ENCODE measurements around the gene ZBTB7B.

Gene ZBTB7B

DNA sequence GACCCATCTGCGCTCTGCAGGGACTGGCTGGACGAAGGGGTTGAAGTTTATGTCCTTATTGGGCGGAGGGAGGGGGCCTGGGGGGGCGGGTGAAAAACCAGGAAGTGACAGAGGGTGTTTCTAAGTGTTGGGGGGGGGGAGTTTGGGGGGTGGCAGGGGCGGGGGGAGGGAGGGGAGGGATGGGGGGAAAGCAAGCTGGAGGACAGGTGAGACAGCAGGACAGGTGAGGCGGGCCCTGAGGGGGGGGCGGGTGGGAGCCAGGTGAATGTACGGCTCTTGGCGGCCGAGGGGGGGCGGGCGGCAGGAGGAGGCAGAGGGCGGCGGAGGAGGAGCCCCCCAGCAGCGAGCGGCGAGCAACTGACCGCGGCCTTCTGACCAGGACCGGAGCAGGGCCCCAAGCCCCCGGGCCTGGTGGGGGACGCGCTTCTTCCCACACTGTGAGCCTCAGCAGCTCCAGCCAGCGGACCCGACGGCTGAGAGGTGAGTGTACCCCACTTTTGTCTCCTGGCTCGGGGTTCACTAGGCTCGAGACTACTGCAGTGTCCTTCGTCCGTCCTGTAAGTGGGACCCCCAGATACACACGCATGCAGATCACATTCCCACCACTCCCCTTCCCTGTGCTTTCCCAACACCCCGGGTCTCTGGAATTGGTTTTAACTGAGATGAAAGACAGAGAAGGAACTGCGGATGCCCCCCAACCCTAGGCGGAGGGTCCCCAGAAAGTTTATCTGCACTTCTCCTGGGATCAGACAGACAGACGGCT lies at the start of gene ZBTB7B:
Gene ZBTB7B, plus strand, starts transcription at position 339 of the 763 bp plus-strand sequence. CDS start 11,859 bp downstream, outside the sequence.
- intact Hi-C loops (cut with DNase I) = loop anchor here (5.0 to 10.0 kb wide), 2 partner anchors 35 to 62 kb away; partner anchors contain the start of gene EFNA4

DNA sequence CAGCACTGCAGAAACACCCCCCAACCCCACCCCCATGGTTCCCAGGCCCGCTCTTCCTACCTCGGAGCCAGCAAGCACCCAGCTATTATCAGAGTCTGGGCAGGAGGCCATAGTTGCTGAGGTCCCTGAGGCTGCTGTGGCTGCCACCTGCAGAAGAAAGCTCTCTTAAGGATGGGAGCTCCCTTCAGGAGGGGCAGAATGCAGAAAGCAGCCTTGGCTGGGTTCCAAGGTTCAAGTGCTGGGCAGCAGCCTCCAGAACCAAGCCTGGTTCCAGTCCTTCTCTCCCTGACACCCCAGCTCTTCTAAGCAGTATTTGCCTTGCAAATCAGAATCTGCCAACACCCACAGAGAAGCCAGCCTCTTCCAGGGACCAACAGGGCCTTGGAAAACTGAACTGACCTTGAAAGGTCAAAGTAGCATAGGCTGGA lies 49.0 kb upstream of the ZBTB7B start:
- intact Hi-C loops (cut with DNase I) = no loop called here
- DNase-seq = peak in 6 of 42 donors; percentile 25 to 61 (median 40)

More for the DNA sequence above, at the start of gene ZBTB7B:
- DNase-seq = peak in 10 of 42 donors; percentile 16 to 67 (median 42)

GRCh38 chr1:154954541-154954940 lies 48.1 kb upstream of the ZBTB7B start:
- no peak for DNase-seq
- intact Hi-C loops (cut with DNase I) = no loop called here

DNA sequence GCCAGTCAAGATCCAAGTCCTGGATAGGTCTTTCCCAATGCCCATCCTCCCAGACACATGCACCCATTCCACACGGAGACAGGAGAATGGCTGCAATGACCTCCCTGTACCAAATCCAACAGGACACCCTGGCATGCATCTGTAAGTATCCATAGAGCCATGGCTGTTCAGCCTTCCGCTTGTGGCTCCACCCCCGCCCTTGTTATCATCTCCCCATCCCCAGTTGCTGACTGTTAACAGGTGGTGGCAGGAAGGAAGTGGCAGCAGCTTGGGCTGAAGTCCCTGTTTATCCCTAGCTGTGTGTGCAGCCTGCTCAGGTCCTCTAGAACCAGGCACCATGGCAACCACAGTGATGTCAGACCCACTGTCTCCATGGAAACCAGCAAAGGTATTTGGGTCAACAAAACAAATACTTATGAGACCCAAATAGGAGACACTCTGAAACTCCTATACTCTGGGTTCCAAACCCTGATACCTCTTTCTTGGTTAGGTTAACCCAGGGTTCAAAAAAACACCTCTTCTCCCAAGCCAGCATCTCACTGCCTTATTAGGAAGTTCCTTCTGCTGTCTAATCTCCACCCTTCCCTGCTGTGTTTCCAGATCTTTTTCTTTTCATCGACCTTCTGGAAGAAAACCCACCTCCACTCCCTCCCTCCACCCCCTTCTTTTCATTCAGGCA lies 47.4 kb upstream of the ZBTB7B start:
- intact Hi-C loops (cut with DNase I) = no loop called here
- DNase-seq = peak in 41 of 42 donors; percentile 43 to 91 (median 71)

DNA sequence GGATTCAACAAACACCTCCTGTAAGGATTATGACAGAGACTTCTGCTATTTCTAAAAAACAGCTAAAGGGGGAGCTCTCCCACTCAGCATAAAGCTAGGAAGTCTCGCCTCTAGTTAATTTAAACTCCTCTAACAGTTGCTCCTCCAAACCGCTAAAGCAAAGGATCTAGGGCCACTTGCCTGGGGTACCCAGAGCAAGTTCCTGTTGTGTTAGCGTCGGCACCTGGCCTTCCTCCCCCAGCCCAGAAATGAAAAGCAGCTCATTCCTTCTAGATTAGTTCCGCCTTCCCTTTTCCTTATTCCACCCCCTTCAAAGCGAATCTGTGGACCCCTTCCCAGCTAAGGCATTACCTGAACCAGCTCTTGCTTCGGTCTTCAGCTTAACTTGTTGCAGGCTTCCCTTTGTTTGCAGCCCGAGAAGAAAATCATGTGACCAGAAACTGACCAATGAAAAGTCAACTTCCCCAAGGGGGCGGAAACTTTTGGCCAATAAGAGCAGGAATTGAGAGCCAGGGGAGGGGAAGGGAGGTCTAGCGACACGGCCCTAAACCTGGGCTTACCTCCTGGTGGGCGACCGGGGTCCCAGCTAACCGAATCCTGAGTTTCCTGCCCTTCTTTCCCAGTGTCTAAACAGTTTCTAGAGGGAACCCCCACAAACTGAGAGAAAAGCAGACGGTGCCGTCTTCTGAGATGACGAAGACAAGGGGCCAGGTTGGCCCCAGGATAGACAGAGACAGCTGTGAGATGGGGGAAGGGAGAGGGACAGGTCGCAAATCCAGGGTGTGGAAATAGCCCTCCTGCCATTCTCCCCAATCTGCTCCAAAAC lies 46.7 kb upstream of the ZBTB7B start, which contains the start of gene PBXIP1:
Gene PBXIP1, minus strand, starts transcription at position 382 of the 826 bp plus-strand sequence. CDS start 2,378 bp downstream, outside the sequence.
- intact Hi-C loops (cut with DNase I) = no loop called here
- DNase-seq = peak; percentile 27 to 92 (median 77)

DNA sequence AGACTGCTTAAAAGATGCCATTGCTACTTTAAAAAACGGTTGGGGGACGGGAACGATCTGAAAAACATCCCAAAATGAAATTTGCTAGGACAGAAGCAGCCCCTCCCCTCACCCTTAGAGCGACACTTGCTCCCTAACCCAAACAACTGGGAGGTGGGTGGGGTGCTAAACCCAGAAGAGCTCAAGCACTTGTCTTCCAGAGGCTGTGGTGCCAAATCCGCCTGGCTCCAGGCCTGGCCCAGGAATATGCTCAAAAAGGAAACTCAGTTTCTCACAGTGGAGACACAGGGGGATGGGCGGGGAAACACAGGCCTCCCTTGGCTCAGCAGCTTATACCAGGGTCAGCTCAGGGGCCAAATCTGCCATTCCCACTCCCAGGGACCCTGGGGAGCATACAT lies 46.1 kb upstream of the ZBTB7B start:
- peak in 27 of 42 donors; percentile 13 to 71 (median 48) for DNase-seq
- intact Hi-C loops (cut with DNase I) = no loop called here

DNA sequence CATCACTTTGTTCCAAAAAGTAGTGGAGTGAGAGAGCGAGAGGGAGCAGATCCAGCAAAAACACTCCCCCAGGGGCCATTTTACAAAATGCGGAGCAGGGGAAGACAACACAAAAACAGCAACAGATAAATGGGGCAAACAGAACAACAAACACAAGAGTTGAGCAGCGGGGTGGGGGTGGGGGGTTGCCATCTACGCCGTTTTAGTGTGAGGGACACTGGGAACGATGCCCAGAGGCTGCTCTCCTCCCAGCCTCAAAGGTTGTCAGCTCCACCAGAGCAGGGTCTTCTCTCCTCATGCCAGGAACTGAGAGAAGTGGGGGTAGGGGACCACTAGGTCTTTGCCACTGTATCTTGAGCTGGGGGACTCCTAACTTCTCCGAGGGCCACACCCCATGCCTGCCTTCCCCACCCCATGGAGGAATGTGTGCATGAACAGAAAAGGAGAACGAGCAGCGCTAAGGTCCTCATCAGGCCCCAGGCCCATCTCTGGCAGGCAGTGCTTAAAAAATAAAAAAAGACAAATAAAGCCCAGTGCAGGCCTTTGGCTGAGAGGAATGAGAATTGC lies 45.4 kb upstream of the ZBTB7B start:
- intact Hi-C loops (cut with DNase I) = no loop called here
- no peak for DNase-seq

DNA sequence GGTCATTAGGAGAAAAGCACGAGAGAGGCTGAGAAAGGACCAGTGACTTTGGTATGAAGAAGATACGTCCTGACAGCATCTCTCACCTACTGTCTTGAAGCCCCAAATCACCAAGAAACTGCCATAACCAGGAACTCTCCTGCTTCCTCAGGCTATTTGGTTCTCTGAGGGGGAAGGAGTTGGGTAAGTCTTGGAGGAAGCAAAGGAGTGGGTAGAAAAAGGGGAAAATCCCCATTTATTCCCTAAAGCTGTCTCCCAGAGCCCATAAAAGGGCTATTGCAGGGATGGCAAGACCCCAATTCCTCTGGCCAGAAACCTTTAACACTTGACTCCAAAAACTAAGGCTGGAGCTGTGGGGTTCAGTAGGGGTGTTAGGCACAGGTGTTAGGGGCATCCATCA lies 44.6 kb upstream of the ZBTB7B start:
- intact Hi-C loops (cut with DNase I) = no loop called here
- DNase-seq = no peak

DNA sequence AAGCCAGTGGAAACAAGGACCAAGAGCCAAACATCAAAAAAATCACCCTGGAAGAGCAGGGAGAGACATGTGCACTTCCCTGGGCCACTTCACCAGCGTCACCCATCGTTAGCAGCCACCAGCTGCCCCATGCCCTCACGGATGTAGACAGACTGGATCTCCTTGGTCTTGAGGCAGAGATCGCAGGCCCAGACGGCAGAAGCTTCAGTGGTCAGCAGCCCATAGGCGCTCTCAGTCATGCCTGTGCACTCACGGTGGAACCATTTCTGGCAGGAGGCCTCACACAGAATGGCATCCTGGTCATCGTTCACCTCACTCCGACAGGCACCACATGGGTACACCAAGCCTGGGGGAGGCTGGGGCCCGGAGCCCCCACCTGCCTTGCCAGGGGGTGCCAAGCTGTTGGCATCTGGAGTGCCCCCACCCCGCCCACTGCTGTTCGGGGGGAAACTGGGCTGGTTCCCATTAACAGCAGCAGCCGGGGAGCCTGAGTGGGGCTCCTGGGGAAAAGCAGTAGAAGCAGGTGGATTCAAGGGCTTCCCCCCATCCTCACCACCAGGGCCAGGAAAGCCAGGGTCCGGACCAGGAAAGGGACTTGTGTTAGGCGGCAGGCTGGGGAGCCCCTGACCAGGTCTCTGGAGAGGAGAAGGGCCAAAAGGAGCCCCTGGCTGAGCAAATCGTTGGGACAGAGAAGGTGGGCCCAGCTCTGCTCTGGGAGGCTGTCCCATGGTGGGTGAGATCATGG lies 43.7 kb upstream of the ZBTB7B start:
- no peak for DNase-seq
- intact Hi-C loops (cut with DNase I) = no loop called here

DNA sequence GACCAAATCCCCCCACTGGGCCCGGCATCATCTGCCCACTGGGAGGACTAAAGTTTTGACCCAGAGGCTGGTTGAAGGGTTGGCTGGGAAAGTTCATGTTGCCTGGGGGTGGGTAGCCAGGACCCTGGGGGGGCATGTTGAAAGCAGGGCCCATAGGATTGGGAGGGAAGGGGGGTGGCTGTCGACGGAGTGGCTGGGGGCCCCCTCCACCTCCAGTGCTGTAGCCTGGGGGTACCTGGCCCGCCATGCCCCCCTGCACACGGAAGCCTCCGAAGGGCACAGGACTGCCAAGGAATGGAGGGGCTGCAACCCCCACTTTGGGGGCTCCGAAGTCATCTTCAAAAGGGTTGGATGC lies 43.2 kb upstream of the ZBTB7B start:
- intact Hi-C loops (cut with DNase I) = no loop called here
- no peak for DNase-seq

DNA sequence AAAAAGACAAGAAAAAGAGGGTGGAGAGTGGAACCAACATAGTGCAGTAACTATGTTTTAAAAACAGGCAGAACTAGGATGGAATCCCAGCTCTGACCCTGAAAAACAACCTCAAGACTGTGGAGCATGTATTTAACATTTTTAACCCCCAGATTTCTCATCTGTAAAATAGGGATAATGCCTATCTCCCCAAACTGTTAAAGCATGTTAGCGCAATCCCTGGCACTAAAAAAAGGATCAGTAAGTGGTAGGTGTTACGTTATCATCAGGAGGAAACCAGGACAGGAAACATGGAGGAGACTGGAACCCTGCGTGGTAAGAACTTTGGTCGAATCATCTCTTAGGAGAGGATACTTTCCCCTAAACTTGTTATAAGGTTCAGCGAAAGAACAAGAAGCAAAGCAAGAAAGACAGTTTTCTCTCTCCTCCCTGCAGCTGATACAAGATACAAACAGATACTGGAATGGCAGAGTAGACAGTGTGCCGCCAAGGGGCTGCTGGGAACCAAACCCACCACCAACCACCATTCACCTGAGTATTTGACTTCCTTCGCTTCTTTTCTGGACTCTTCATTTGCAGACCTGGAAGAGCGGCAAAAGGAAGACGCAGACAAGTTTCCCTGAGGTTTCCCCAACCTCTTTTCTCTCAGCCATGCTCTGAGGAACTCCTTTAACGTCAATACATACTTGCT lies 42.0 kb upstream of the ZBTB7B start:
- intact Hi-C loops (cut with DNase I) = no loop called here
- no peak for DNase-seq

- peak in 41 of 42 donors; percentile 63 to 90 (median 83) for DNase-seq
Observed at GRCh38 chr1:154961207-154962155, 41.1 kb upstream of the ZBTB7B start, which contains the start of gene PYGO2. Gene PYGO2, minus strand, starts transcription at chr1:154961782. Its CDS starts 206 bp downstream, at chr1:154961576.

GRCh38 chr1:154962156-154962749 lies 40.3 kb upstream of the ZBTB7B start:
- peak in 18 of 42 donors; percentile 12 to 71 (median 40) for DNase-seq
- intact Hi-C loops (cut with DNase I) = no loop called here

More at GRCh38 chr1:154961207-154962155, 41.1 kb upstream of the ZBTB7B start, which contains the start of gene PYGO2:
- intact Hi-C loops (cut with DNase I) = no loop called here

DNA sequence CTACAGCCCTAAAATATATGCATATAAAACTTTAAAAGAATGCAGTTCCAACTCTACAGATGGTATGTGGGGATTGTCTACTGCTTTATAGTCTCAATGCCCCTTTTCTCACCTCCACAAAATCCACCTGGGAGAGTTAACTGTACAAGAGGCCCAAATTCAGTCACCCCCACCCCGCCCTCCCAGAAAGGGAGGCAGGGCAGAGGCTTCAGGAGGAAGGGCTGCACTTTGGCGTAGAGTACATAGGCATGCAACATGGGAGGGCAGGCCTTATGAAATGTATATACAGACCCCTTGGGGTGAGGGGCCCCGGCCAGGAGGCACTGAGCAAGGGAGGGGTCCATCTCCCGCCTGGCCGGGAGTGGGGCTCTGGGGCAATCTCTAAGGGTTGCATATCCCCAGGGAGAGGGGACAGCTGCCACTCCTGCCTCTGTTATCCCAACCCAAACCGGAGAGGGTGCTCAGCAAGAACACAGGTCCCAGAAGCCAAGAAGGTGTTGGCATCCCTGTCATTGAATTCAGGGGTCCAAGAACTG lies 39.7 kb upstream of the ZBTB7B start:
- intact Hi-C loops (cut with DNase I) = no loop called here
- no peak for DNase-seq

DNA sequence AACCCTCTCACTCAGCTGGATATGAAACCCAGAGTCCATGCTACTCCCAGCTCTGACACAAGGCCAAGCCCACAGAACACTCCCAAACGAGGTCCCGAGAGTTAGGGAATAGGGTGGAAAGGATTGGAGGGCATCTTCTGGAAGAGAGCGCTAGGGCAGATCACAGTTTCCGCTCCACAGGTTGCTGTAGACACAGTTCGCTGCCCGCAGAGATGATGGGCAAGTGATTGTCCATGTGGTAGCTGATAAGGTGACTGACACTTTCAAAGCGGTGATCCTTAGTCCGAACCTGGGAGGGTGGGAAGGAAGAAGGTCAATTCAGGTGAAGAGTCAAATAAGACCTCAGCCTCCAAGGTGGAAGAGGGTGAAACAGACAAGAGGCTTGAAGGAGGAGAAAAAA lies 39.0 kb upstream of the ZBTB7B start:
- intact Hi-C loops (cut with DNase I) = no loop called here
- DNase-seq = no peak

GRCh38 chr1:154964359-154964758 lies 38.2 kb upstream of the ZBTB7B start:
- intact Hi-C loops (cut with DNase I) = no loop called here
- no peak for DNase-seq

All from head of caudate nucleus (tissue), 42 donors.